Globus pallidus (tissue), 1 donor: Measurements from ENCODE around the gene ARHGAP24.
"Not testable (repeated sequence)": the region's sequence is repeated elsewhere in the genome, so short reads cannot be mapped to it uniquely, and the experiment has no call there.

Source experiments
- DNase-seq: peaks from one replicate; pipeline ENCODE4 v3.0.0-alpha.2; 2015; ENCODE audit warnings: low spot score

The ARHGAP24 gene

GRCh38 chr4:86019362-86019761 lies 544.4 kb downstream of the ARHGAP24 start:
- no peak for DNase-seq

GRCh38 chr4:86019906-86020305 lies 545.0 kb downstream of the ARHGAP24 start:
- no peak for DNase-seq

- DNase-seq, result not testable (repeated sequence)
These were observed 546.7 kb downstream of the ARHGAP24 start for GRCh38 chr4:86021671-86022070.

DNA sequence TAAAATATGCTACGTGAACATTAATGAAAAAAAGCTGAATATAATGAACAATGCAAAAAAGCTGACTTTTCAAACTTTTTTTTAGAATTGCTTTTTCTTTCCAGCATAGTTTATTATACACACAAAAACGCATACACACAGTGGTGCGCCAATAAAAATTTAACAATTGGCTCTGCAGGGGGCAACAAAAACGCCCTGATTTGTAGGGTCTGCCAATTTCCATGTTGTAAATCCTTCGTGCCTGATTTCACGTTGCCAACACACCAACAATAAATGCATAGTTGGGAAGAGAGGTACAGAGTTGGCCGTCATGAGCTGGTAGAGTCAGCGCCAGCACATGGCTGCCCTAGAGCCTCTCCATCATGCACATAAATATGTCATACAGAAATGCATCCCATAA lies 551.8 kb downstream of the ARHGAP24 start:
- no peak for DNase-seq

GRCh38 chr4:86031927-86032326 lies 557.0 kb downstream of the ARHGAP24 start:
- no peak for DNase-seq

- DNase-seq, result peak; percentile 17
These were observed 557.6 kb downstream of the ARHGAP24 start for GRCh38 chr4:86032476-86033022.

DNA sequence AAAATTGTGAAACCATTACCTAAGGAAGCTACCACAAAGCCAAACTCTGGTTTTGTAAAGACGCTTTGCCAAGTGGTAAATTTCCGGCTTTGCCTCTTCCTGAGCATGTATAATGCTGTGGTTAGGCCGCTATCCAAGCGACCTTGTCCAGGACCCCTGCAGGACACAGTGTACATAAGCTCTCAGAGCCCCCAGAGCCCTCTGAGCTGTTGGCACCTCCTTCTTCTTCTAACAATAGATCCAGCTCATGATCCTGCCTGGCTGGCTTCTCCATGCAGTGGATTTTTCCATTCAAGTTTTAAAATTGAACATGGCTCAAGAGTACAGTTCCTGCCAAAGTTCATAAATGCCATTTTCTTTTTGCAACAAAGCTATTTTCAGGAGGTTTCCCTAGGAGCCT lies 558.2 kb downstream of the ARHGAP24 start:
- DNase-seq, result peak; percentile 41

- DNase-seq, result no peak
These were observed 559.7 kb downstream of the ARHGAP24 start for GRCh38 chr4:86034616-86035015.

- no peak for DNase-seq
These were observed 560.7 kb downstream of the ARHGAP24 start for GRCh38 chr4:86035688-86036087.

DNA sequence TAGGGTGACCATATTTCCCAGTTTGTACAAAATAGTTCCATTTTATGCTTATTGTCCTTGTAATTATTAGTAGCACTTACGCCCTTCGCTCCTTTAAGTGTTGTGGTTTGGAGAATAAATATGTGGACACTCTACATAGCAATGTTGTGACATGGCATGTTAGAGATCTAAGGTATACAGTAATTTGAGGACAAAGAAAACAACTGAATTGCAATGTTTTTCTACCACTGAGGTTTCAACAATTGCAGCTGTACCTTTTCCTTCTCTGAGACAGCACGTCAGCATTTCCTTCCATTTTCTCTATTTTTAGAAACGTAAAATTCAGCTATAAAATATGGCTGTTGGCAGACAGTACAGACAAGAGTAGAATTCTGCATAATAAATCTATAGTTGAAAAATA lies 561.8 kb downstream of the ARHGAP24 start:
- DNase-seq, result no peak

DNA sequence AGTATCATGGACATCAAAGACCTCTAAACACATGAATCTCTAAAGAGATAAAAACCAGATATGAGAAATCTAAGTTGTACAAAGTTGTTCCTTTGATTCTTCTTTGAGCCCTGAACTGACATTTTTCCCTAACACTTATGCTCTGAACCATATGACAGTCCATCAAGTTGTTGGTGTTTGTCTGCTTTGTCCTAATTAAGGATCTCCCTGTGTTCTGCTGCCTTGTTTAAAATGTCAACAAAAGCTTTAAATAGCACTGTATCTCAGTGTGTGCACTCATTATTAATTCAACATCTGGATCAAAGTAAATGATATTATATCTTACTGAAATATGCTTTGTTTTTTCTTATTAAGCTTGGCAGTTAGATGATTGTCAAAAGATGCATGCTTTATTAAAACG lies 563.1 kb downstream of the ARHGAP24 start:
- no peak for DNase-seq

DNA sequence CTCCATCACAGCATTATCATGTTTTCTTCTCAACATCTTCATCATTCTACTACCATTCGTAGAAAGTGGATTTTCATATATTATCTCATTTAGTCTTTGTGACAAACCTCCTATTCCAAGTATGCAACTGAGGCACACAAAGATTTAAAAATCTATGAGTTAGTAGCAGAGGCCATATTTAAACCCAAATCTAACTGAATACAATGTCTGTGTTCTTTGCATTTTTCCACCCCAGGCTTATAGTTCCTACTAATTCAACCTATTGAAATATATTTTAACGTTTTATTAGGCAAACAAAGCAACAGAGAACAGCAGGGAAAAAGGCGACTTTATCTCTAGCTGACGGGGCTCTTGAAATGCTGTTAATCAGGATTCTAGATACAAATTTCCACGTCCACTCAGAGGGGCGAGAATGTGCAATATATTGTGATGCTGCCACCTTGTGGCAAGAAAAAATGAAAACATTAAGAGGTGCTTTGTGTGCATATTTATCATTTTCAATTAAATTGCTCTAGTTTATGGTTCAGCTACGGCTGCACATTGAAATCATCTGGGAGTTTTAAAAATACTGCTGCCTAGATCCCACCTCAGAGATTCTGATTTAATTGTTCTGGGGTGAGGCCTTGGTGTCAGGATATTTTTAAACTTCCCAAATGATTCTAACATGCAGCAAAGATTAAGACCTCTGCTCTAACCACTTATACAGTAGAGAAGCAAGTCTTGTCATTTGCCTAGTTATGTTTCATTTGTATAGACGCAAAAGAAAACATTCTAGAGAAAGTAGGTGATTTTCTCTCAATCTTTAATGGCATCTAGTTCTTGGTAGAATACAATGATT lies 569.0 kb downstream of the ARHGAP24 start:
- peak; percentile 58 for DNase-seq

DNA sequence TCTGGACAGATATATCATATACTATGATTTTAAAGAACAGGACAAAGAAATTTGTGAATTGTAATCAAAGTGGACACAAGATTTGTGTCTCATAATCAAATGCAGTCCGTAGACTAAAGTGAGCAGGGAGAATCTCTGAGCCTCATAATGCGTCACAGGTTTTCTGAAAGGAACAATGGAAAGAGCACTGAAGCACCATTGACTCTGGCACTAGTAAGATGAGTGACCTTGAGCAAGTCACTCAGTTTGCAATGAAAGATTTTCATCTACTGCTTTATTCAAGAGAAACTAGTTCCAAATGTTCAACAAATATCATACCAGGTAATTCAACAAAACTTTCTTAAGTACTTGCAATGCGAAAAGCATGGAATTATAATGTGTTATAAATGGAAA lies 569.6 kb downstream of the ARHGAP24 start:
- DNase-seq, result no peak

DNA sequence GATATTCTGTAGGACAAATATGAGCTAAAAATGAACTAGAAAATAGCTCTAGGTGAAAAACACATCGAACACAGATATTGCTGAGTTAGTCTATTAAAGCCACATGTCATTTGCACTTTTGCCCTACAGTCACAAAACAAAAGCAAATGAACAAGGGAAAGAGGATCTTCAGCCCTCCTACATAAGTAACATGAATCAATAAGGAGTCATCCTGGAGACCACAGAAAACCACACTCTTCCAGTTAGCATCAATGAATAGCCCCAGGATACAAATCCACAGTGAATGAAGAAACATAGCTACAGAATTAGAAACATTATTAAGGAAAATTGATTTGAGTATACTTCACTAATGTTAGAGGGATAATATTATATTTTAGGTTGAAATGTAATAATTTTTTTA lies 573.5 kb downstream of the ARHGAP24 start:
- DNase-seq, result no peak

DNA sequence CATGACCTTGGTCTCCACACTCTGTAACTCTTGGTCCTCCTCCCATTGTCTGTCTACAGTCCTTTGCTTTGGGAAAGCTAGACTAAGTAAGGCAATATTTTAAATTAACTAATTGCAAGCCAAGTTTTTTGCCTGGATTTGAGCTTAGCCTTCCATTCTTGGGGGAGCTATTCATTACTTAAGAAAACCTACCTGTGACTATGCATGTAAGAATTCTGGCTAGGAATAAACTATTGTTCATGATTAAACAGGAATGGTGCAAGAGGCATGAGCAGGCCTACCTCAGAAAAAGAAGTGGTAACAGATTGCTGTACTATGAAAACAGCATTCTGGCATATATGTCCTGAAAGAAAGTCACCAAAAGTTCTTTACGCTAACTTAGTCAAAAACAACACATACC lies 575.5 kb downstream of the ARHGAP24 start:
- DNase-seq, result no peak
